Measurements from ENCODE around the gene AKAP6.

DNA sequence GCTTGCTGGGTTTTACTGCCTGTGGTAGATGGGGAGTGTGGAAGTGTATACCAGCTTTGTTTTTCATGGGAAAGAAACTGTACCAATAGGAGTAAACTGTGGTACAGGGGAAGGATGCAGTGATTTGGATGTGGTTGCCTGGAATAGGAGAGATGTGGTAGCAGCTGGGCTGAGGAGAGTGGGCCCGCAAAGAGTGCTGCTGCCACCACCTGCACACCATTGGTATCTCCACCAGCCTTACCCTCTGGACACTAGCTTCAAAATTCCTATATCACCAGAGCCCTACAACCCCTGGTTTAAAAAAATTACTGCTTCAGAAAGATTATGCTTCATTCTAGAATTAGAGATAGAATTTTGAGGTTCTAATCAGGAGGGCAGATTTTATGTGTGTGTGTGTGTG, 53.6 kb downstream of the AKAP6 start:
- no peak for TF ChIP-seq POLR2A (IDR thresholded peaks at IDR 0.05; ENCODE audit: low read depth, low read length)
- TF ChIP-seq POLR2AphosphoS5 (IDR thresholded peaks at IDR 0.05; ENCODE audit: low read depth, low read length): no peak
- no peak for TF ChIP-seq TAF1 (IDR thresholded peaks at IDR 0.05; ENCODE audit: borderline replicate concordance, low read depth, low read length)
